Measurements from ENCODE around the gene BNC2. TPM values are rescaled to one million over a fixed set of nuclear protein-coding genes. Genes with fewer than 3 reads are reported as not detected.

Gene BNC2
- total RNA-seq, 1 experiment from 2014 or later, result 2.9 TPM

DNA sequence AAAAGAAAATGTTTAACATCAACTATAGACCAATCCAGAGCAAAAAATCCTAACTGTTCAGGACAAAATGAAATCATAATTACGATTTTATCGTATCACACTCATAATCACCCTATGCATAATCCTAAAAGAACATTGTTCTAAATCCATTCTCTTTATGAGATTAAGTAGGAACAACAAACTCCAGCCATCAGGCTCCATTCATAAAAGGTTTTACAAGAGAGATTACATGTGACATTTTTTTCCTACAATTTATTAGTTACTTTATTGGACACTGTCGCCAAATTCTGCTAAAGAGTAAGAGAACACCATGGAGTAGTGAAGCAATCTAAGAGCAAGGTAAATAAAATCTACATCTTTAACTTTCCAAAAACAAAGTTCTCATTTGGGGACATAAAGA, 198.0 kb downstream of the BNC2 start:
- Histone ChIP-seq H2AFZ (no peak overlapping the region), H4K20me1 (ENCODE audit: insufficient read depth) (no peaks in the 10 kb centered on the region; the same call in 1 of the 2 replicates), H3K9me2 (ENCODE audit: insufficient read depth) (no peaks in the 10 kb centered on the region), H3K36me3 (ENCODE audit: low read depth) (no peaks in the 10 kb centered on the region), H3K9me3 (ENCODE audit: insufficient read depth, low read depth) (peaks cover 3% of the 10 kb centered on the region; the same call in 1 of the 2 replicates), H3K4me3 (no peak overlapping the region), H3K27ac (peak overlapping the region; percentile 82), H3K27me3 (ENCODE audit: insufficient read depth, low read depth) (no peaks in the 10 kb centered on the region), H3K79me2 (ENCODE audit: low read depth) (no peaks in the 10 kb centered on the region), H3K4me1 (replicated peaks; ENCODE audit: insufficient read depth) (peaks cover 29% of the 10 kb centered on the region), H3F3A (ENCODE audit: insufficient read depth, low read depth) (peaks cover 21% of the 10 kb centered on the region), H3K4me2 (peak overlapping the region; percentile 59; the same call in 1 of the 2 replicates)
- intact Hi-C loops (cut with micrococcal nuclease; ENCODE audit: unreplicated experiment), result no loop called here
- DNase-seq, result no peak
- ChIA-PET POLR2A (ENCODE audit: unreplicated experiment) (interaction anchor here (0.6 kb wide), 1 partner anchor 538 kb away, joined by 5 read pairs; no protein-coding TSS in a partner anchor), CTCF (no interaction called here)
- TF ChIP-seq, protein P1, sequence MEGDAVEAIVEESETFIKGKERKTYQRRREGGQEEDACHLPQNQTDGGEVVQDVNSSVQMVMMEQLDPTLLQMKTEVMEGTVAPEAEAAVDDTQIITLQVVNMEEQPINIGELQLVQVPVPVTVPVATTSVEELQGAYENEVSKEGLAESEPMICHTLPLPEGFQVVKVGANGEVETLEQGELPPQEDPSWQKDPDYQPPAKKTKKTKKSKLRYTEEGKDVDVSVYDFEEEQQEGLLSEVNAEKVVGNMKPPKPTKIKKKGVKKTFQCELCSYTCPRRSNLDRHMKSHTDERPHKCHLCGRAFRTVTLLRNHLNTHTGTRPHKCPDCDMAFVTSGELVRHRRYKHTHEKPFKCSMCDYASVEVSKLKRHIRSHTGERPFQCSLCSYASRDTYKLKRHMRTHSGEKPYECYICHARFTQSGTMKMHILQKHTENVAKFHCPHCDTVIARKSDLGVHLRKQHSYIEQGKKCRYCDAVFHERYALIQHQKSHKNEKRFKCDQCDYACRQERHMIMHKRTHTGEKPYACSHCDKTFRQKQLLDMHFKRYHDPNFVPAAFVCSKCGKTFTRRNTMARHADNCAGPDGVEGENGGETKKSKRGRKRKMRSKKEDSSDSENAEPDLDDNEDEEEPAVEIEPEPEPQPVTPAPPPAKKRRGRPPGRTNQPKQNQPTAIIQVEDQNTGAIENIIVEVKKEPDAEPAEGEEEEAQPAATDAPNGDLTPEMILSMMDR (conservative IDR thresholded peaks at IDR 0.05), result no peak
- no peak for TF ChIP-seq EZH2 (IDR thresholded peaks at IDR 0.05; ENCODE audit: low read depth)
- BruUV-seq (replicated peaks), result no TSS peak

DNA sequence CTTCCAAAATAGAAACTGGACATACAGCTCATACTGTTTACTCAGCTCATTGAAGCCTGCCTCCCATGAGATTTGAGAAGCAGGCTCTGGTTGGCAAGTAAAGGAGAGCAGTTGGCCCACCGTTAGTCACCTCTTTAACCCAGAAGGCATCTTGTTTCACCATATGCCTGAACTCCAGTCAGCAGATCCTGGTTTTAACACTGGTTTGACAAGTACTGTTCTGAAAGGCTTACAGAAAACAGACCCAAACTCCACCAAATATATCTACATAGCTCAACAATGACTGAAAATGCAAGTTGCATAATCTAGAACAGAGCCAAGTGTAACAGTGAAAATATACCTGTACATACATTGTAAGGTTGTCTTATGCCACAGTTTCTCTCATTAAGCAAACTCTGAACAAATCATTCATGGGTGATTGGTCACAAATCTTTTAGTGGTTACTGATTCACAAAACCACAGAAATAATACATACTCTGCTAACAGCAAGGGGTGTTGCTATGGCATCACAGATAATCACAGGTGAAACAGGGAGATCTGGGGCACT, 198.8 kb downstream of the BNC2 start:
- no peak overlapping the region for H3K4me3 ChIP-seq
- intact Hi-C loops (cut with micrococcal nuclease; ENCODE audit: unreplicated experiment), result no loop called here
- peak overlapping the region; percentile 82 for H3K27ac ChIP-seq
- H4K20me1 ChIP-seq (ENCODE audit: insufficient read depth), result no peaks in the 10 kb centered on the region; the same call in 1 of the 2 replicates
- peak; percentile 17 to 91 for DNase-seq
- no peaks in the 10 kb centered on the region for H3K9me2 ChIP-seq (ENCODE audit: insufficient read depth)
- H3K9me3 ChIP-seq (ENCODE audit: insufficient read depth, low read depth), result peaks cover 3% of the 10 kb centered on the region; the same call in 1 of the 2 replicates
- no TSS peak for BruUV-seq (replicated peaks)
- H3K4me2 ChIP-seq, result peak overlapping the region; percentile 59
- H3F3A ChIP-seq (ENCODE audit: insufficient read depth, low read depth), result peaks cover 21% of the 10 kb centered on the region
- no peaks in the 10 kb centered on the region for H3K79me2 ChIP-seq (ENCODE audit: low read depth)
- ChIA-PET CTCF (no interaction called here), POLR2A (ENCODE audit: unreplicated experiment) (interaction anchor here (0.7 kb wide), 1 partner anchor 18 kb away, joined by 3 read pairs; no protein-coding TSS in a partner anchor)
- H3K27me3 ChIP-seq (ENCODE audit: insufficient read depth, low read depth), result no peaks in the 10 kb centered on the region
- no peak for TF ChIP-seq EZH2 (IDR thresholded peaks at IDR 0.05; ENCODE audit: low read depth)
- TF ChIP-seq, protein P1 (conservative IDR thresholded peaks at IDR 0.05), result no peak
- peaks cover 29% of the 10 kb centered on the region for H3K4me1 ChIP-seq (replicated peaks; ENCODE audit: insufficient read depth)
- no peak overlapping the region for H2AFZ ChIP-seq
- H3K36me3 ChIP-seq (ENCODE audit: low read depth), result no peaks in the 10 kb centered on the region

DNA sequence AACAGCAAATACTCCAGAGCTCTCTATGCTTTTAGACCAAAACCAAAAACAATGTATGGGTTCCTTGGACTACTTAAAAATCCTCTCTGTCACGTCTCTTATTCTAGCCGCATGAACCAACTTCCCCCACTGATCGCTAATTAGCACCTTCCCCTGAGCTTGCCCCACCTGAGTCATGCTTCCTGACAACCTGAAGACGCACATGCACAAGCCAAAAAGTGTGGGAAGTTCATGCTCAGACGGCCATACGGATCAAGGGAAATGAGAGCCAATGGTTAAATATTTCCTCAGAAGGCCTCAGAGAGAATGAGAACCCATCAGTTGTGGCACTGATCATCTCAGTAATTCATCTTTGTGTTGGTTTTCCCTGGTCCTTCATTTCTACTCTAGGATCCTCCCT, 199.7 kb downstream of the BNC2 start:
- TF ChIP-seq, protein P1 (conservative IDR thresholded peaks at IDR 0.05), result no peak
- no peak for TF ChIP-seq EZH2 (IDR thresholded peaks at IDR 0.05; ENCODE audit: low read depth)
- BruUV-seq (replicated peaks), result no TSS peak
- peak overlapping the region; percentile 82 for H3K27ac ChIP-seq
- ChIA-PET CTCF (no interaction called here), POLR2A (ENCODE audit: unreplicated experiment) (interaction anchor here (0.7 kb wide), 1 partner anchor 19 kb away, joined by 3 read pairs; no protein-coding TSS in a partner anchor)
- no peak overlapping the region for H3K4me3 ChIP-seq
- H3F3A ChIP-seq (ENCODE audit: insufficient read depth, low read depth), result peaks cover 21% of the 10 kb centered on the region
- H3K4me1 ChIP-seq (replicated peaks; ENCODE audit: insufficient read depth), result peaks cover 29% of the 10 kb centered on the region
- intact Hi-C loops (cut with micrococcal nuclease; ENCODE audit: unreplicated experiment), result no loop called here
- H3K79me2 ChIP-seq (ENCODE audit: low read depth), result no peaks in the 10 kb centered on the region
- H3K27me3 ChIP-seq (ENCODE audit: insufficient read depth, low read depth), result no peaks in the 10 kb centered on the region
- no peak for DNase-seq
- no peaks in the 10 kb centered on the region for H3K36me3 ChIP-seq (ENCODE audit: low read depth)
- H3K9me3 ChIP-seq (ENCODE audit: insufficient read depth, low read depth), result peaks cover 3% of the 10 kb centered on the region; the same call in 1 of the 2 replicates
- H2AFZ ChIP-seq, result no peak overlapping the region
- H3K4me2 ChIP-seq, result peak overlapping the region; percentile 59
- H4K20me1 ChIP-seq (ENCODE audit: insufficient read depth), result no peaks in the 10 kb centered on the region; the same call in 1 of the 2 replicates
- no peaks in the 10 kb centered on the region for H3K9me2 ChIP-seq (ENCODE audit: insufficient read depth)

All from PC-9 (cell line).